ENCODE measurements around the gene PIGA. TPM values are rescaled to one million over a fixed set of nuclear protein-coding genes. Genes with fewer than 3 reads are reported as not detected.
"Not testable (repeated sequence)": the region's sequence is repeated elsewhere in the genome, so short reads cannot be mapped to it uniquely, and the experiment has no call there.

The PIGA gene
- total RNA-seq, 4 donors from 2014 or later: 9.5 to 28.6 (median 14.1) TPM

DNA sequence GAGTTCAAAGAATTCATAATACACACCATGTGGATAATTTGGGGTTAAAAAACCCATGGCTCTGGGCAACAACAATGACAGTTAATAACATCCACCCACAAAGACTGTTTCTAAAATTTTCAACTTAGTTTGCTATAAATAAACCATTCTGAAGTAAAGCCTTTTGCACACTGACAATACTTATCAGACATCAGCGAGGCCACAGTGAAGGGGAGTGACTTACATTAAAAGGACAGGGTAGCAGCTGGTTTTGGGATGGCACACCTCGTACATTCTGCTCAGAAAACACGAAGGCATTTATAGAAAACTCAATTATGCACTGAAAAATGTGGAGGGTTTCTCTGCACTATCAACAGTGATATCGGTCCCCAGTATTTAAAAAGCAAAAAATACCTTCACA is 15.0 kb downstream of the PIGA start:
- intact Hi-C loops (cut with DNase I; ENCODE audit: low total_unique reads): no loop called here
- TF ChIP-seq, protein P1, sequence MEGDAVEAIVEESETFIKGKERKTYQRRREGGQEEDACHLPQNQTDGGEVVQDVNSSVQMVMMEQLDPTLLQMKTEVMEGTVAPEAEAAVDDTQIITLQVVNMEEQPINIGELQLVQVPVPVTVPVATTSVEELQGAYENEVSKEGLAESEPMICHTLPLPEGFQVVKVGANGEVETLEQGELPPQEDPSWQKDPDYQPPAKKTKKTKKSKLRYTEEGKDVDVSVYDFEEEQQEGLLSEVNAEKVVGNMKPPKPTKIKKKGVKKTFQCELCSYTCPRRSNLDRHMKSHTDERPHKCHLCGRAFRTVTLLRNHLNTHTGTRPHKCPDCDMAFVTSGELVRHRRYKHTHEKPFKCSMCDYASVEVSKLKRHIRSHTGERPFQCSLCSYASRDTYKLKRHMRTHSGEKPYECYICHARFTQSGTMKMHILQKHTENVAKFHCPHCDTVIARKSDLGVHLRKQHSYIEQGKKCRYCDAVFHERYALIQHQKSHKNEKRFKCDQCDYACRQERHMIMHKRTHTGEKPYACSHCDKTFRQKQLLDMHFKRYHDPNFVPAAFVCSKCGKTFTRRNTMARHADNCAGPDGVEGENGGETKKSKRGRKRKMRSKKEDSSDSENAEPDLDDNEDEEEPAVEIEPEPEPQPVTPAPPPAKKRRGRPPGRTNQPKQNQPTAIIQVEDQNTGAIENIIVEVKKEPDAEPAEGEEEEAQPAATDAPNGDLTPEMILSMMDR (IDR thresholded peaks at IDR 0.05): no peak
- no peak for TF ChIP-seq POLR2A (IDR thresholded peaks at IDR 0.05)

GRCh38 chrX:15319075-15319474 is 16.2 kb downstream of the PIGA start:
- no peak overlapping the region for H3K4me3 ChIP-seq (ENCODE audit: low read depth, poor library complexity, severe bottlenecking)
- WGBS, 2 donors: 78 to 86% methylated on average over 4 of the region's 4 CpGs
- intact Hi-C loops (cut with DNase I; ENCODE audit: low total_unique reads): no loop called here
- DNase-seq (ENCODE audit: low spot score in 2 of 2): no peak
- TF ChIP-seq, protein P1 (IDR thresholded peaks at IDR 0.05): no peak
- TF ChIP-seq POLR2A (IDR thresholded peaks at IDR 0.05): no peak

More for the DNA sequence above, 15.0 kb downstream of the PIGA start:
- 68 to 76% methylated on average over 4 of the region's 4 CpGs for WGBS, 2 donors
- DNase-seq (ENCODE audit: low spot score in 2 of 2): no peak
- H3K4me3 ChIP-seq (ENCODE audit: low read depth, poor library complexity, severe bottlenecking): no peak overlapping the region

DNA sequence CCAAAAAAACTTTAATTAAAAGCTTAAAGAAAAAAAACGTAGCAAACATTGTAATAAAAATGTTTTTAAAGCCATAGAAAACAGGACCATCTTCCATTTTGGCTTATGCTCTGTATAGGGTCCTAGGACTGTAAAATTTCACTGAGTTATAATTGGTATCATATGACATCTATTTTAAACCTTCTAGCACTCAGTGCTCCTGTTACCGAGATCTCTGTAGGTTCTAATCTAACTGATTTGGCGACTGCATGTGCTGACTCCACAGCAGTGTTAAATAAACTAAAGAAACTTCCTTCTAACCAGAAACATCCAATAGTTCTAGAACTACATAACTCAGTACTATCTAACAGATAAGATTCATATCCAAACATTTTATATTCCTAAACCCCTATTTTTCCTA is 19.8 kb downstream of the PIGA start, which contains the start of gene ASB11:
Gene ASB11, minus strand, starts transcription at position 132 of the 400 bp plus-strand sequence. Its CDS starts 35 bp downstream, at position 97.
- no peak for DNase-seq (ENCODE audit: low spot score in 2 of 2)
- WGBS, 2 donors: 35 to 44% methylated on average over 3 of the region's 3 CpGs
- no peak for TF ChIP-seq POLR2A (IDR thresholded peaks at IDR 0.05)
- TF ChIP-seq, protein P1 (IDR thresholded peaks at IDR 0.05): no peak

DNA sequence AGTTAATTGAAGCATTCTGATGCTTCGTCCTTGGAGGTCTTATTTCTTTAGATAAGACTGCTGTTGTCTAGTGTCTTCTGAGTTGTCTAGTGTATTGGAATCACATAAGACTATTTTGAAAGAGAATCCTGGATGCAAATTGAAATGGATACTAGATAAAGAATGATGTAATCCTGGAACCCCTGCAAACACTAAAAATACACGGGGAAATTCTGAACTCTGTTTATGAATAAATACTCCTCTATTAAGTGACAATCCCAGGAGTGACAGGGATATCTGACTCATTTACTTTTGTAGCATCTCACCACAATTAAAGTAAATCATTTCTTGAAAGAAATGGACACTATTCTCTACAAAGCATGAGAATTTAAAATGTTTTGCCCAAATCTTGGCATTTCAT is 20.9 kb downstream of the PIGA start:
- intact Hi-C loops (cut with DNase I; ENCODE audit: low total_unique reads): no loop called here
- DNase-seq (ENCODE audit: low spot score in 2 of 2): no peak
- no peak overlapping the region for H3K4me3 ChIP-seq (ENCODE audit: low read depth, poor library complexity, severe bottlenecking)
- TF ChIP-seq POLR2A (IDR thresholded peaks at IDR 0.05): no peak
- TF ChIP-seq, protein P1 (IDR thresholded peaks at IDR 0.05): no peak
- 39 to 45% methylated on average over 2 of the region's 2 CpGs for WGBS, 2 donors

More for the DNA sequence above, 19.8 kb downstream of the PIGA start, which contains the start of gene ASB11:
- intact Hi-C loops (cut with DNase I; ENCODE audit: low total_unique reads): no loop called here
- H3K4me3 ChIP-seq (ENCODE audit: low read depth, poor library complexity, severe bottlenecking): no peak within 1 kb of the TSS

GRCh38 chrX:15311119-15311518 is 24.2 kb downstream of the PIGA start:
- TF ChIP-seq POLR2A (IDR thresholded peaks at IDR 0.05): no peak
- TF ChIP-seq, protein P1 (IDR thresholded peaks at IDR 0.05): no peak
- DNase-seq (ENCODE audit: low spot score in 2 of 2): no peak
- WGBS, 2 donors: 74 to 84% methylated on average over 3 of the region's 3 CpGs
- no peak overlapping the region for H3K4me3 ChIP-seq (ENCODE audit: low read depth, poor library complexity, severe bottlenecking)
- intact Hi-C loops (cut with DNase I; ENCODE audit: low total_unique reads): no loop called here

DNA sequence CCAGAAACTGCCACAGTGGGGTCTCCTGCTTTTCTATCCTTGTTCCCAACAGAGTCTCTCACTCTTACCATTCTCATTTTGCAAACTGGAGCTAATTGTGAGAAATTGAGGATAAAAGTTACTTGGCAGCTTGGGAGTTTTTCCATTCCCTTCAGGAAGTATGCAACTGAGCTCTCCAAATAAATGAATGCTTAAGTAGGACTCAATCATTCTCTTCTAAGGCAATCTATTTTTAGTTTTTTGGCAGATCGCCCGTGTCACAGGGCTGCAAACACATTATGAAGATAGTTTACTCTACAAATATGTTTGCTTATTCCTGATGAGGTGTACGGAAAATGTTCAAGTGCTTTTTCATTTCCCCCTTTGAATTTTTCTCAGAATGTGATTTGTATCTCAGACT is 25.2 kb downstream of the PIGA start:
- no peak for TF ChIP-seq POLR2A (IDR thresholded peaks at IDR 0.05)
- TF ChIP-seq, protein P1 (IDR thresholded peaks at IDR 0.05): no peak
- H3K4me3 ChIP-seq (ENCODE audit: low read depth, poor library complexity, severe bottlenecking): no peak overlapping the region
- 10 to 35% methylated on average over 3 of the region's 3 CpGs for WGBS, 2 donors
- intact Hi-C loops (cut with DNase I; ENCODE audit: low total_unique reads): no loop called here
- peak in 1 of 2 donors; percentile 45 for DNase-seq (ENCODE audit: low spot score in 2 of 2)

DNA sequence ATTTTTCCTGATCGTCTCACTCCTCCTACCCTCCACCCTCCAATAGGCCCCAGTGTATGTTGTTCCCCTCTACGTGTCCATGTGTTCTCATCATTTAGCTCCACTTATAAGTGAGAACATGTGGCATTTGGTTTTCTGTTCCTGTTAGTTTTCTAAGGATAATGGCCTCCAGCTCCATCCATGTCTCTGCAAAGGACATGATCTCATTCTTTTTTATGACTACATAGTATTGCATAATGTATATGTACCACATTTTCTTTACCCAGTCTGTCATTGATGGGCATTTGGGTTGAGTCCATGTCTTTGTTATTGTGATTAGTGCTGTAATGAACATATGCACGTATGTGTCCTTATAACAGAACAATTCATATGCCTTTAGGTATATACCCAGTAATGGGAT is 29.4 kb downstream of the PIGA start:
- intact Hi-C loops (cut with DNase I; ENCODE audit: low total_unique reads); H3K4me3 ChIP-seq (ENCODE audit: low read depth, poor library complexity, severe bottlenecking); DNase-seq (ENCODE audit: low spot score in 2 of 2): not testable (repeated sequence)
- WGBS, 2 donors: 62 to 81% methylated on average over 3 of the region's 3 CpGs

Measured in lower leg skin (tissue), 4 donors.